ENCODE measurements around the gene MED9. TPM values are rescaled to one million over a fixed set of nuclear protein-coding genes. Genes with fewer than 3 reads are reported as not detected.

Gene MED9
- total RNA-seq, 3 donors from 2014 or later, result 17.9 to 23.1 (median 20.3) TPM

DNA sequence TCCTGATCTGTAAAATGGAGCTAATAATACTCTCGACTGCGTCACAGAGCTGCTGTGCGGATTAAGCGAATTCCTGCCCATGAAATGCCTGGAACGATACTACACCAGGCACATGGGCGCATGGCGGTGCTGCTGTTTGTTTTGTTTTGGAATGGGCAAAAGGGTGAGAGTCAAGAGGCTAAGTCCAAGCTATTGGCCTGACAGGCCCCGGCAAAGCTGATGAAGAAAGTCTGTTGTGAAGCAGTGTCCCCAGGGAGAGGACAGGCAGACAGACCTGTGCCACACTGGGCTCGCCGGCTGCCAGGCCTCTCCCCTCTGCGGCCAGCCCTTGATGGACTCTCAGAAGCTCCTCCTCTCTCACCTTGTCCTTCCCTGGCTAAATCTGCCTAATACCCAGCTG, 50.7 kb downstream of the MED9 start:
- DNase-seq (no peak), ATAC-seq (no peak)
- Histone ChIP-seq H3K9me3 (no peaks in the 10 kb centered on the region), H3K36me3 (ENCODE audit: low read depth) (no peaks in the 10 kb centered on the region), H3K4me1 (ENCODE audit: low read depth) (peaks cover 8% of the 10 kb centered on the region), H3K4me3 (no peak overlapping the region)
- TF ChIP-seq, protein P1, sequence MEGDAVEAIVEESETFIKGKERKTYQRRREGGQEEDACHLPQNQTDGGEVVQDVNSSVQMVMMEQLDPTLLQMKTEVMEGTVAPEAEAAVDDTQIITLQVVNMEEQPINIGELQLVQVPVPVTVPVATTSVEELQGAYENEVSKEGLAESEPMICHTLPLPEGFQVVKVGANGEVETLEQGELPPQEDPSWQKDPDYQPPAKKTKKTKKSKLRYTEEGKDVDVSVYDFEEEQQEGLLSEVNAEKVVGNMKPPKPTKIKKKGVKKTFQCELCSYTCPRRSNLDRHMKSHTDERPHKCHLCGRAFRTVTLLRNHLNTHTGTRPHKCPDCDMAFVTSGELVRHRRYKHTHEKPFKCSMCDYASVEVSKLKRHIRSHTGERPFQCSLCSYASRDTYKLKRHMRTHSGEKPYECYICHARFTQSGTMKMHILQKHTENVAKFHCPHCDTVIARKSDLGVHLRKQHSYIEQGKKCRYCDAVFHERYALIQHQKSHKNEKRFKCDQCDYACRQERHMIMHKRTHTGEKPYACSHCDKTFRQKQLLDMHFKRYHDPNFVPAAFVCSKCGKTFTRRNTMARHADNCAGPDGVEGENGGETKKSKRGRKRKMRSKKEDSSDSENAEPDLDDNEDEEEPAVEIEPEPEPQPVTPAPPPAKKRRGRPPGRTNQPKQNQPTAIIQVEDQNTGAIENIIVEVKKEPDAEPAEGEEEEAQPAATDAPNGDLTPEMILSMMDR (IDR thresholded peaks at IDR 0.05), result no peak
- intact Hi-C loops (cut with DNase I, micrococcal nuclease), result no loop called here

DNA sequence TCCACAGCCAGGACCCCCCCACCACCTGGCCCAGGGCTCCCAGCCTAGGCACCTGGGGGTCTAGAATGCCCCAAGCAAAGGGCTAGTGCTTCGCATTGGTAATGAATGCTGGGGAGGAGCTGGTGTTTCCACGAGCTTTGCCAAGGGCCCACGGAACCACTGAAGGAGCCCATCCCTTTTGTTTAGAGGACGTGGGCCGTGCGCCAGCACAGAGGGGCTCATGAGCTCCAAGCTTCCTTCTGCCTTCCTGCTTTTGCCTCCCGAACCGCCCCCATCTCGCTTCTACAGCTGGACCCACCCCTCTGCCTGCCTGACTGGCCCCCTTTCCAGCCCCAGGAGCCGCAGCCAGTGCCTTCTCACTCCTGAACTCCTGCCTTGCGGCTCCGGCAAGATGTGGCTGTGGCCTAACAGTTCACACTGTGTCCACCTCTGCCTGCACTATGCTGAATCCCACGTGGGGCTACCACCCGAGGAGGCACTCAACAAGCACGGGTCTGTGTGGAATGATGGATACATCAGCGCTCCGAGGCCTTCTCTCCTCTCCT, 51.2 kb downstream of the MED9 start:
- TF ChIP-seq, protein P1 (IDR thresholded peaks at IDR 0.05), result no peak
- intact Hi-C loops (cut with DNase I, micrococcal nuclease), result no loop called here
- Histone ChIP-seq H3K4me1 (ENCODE audit: low read depth) (peaks cover 8% of the 10 kb centered on the region), H3K9me3 (no peaks in the 10 kb centered on the region), H3K36me3 (ENCODE audit: low read depth) (no peaks in the 10 kb centered on the region), H3K4me3 (no peak overlapping the region)
- ATAC-seq (no peak), DNase-seq (peak in 1 of 3 donors; percentile 30)

DNA sequence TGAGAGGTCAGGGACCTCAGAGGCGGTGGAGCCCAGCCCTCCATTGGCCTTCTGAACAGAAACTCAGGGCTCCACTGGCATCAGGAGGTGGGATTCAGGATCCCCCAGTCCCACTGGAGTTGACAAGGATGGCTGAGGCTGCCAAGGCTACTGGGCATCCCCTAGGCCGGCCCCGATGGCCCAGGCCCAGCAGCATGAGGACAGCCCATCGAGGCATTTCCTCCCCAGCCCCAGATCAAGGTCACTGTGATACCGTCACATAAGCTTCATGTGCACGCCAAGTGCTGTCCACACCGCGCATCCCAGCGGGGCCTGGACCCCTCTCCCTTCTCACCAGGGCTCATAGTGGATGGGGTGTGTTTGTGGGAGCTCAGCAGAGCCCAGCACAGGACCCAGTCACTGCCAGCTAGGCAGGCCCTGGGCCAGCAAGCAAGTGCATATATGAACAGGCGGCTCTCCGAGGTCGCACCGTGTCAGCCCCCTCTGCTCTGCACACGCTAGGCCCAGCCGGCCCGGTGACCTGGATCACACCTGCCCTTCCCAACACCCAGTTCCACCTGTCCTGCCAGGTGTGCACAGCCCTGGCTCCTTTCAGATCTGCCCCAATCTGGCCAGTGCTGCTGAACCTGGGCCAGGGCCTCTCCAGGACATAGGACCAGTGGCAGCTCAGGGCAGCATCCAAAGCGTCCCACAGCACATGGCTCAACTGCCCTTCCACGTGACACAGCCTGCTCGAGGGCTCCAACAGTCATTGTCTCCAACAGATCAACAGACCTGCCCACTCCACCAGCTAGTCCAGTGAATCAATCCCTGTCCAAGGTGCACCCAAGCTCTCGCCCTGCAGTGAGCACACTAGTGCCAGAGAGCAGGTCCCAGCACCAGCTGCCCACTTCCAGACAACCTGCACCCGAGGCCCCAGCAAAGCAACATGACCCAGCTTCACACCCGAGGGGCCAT, 52.2 kb downstream of the MED9 start:
- H3K4me3 ChIP-seq, result no peak overlapping the region
- ATAC-seq (peak; percentile 20), DNase-seq (peak in 1 of 3 donors; percentile 17)
- intact Hi-C loops (cut with DNase I, micrococcal nuclease), result no loop called here
- H3K36me3 ChIP-seq (ENCODE audit: low read depth), result no peaks in the 10 kb centered on the region
- TF ChIP-seq, protein P1 (IDR thresholded peaks at IDR 0.05), result no peak
- no peaks in the 10 kb centered on the region for H3K9me3 ChIP-seq
- peaks cover 8% of the 10 kb centered on the region for H3K4me1 ChIP-seq (ENCODE audit: low read depth)

DNA sequence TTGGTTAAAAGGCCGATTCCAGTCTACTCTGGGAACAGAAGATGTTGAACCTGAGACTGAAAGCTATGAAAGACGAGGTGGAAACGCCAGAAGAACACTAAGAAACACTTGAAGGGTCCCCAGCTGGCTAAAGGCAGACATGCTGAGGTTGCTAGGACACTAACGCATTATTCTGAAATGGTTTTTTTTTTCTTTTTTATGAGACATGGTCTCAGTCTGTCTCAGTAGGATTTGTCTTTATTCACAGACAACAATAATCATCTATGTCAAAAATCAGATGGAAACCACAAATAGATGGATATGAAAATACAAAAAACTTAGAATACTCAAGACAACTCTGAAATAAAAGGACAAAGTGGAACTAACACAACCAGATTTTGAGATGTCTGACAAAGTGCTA, 54.4 kb downstream of the MED9 start:
- intact Hi-C loops (cut with DNase I, micrococcal nuclease), result no loop called here
- Histone ChIP-seq H3K4me3 (no peak overlapping the region), H3K9me3 (no peaks in the 10 kb centered on the region), H3K36me3 (ENCODE audit: low read depth) (no peaks in the 10 kb centered on the region), H3K4me1 (ENCODE audit: low read depth) (peaks cover 4% of the 10 kb centered on the region)
- DNase-seq, result no peak
- TF ChIP-seq, protein P1 (IDR thresholded peaks at IDR 0.05), result no peak
- no peak for ATAC-seq

DNA sequence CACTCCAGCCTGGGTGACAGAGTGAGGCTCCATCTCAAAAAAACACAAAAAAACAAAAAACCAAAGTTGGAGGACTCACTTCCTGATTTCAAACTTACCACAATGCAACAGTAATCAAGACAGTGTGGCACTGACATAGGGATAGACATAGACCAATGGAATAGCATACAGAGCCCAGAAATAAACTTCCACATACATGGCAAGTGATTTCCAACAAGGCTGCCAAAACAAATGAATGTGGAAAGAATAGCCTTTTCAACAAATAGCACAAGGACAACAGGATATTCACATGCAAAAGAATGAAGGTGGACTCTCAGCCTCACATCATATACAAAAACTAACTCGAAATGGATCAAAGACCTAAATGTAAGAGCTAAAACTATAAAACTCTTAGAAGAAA, 56.2 kb downstream of the MED9 start:
- ATAC-seq (no peak), DNase-seq (no peak)
- TF ChIP-seq, protein P1 (IDR thresholded peaks at IDR 0.05), result no peak
- H3K9me3 ChIP-seq, result no peaks in the 10 kb centered on the region
- H3K4me3 ChIP-seq, result no peak overlapping the region
- H3K36me3 ChIP-seq (ENCODE audit: low read depth), result no peaks in the 10 kb centered on the region
- H3K4me1 ChIP-seq (ENCODE audit: low read depth), result peaks cover 11% of the 10 kb centered on the region
- intact Hi-C loops (cut with DNase I, micrococcal nuclease), result no loop called here
